ENCODE results near the gene OCRL.
"Not testable (repeated sequence)": the region's sequence is repeated elsewhere in the genome, so short reads cannot be mapped to it uniquely, and the experiment has no call there.

Gene OCRL

GRCh38 chrX:129564345-129564744 is 24.3 kb downstream of the OCRL start:
- peaks cover 0 to 63% of the 10 kb centered on the region in 2 experiments for H3K36me3 ChIP-seq (ENCODE audit: control insufficient read depth in 1 of 2, insufficient read depth in 2 of 2, low read depth in 1 of 2, low read length in 2 of 2)
- DNase-seq; H3K79me1 ChIP-seq (replicated peaks; ENCODE audit: low read length, poor library complexity, severe bottlenecking); H2BK12ac ChIP-seq (ENCODE audit: low read length in 2 of 2); H2AK5ac ChIP-seq (ENCODE audit: low read length, severe bottlenecking); H3K9me3 ChIP-seq (ENCODE audit: control insufficient read depth, low read length); H3K27me3 ChIP-seq (ENCODE audit: control insufficient read depth in 1 of 2, insufficient read depth in 1 of 2, low read length in 2 of 2); H3K23ac ChIP-seq (ENCODE audit: low read length in 2 of 2); H3K4ac ChIP-seq (ENCODE audit: low read depth in 1 of 2, low read length in 2 of 2); H3K4me2 ChIP-seq (ENCODE audit: low read length, poor library complexity, severe bottlenecking); H4K91ac ChIP-seq (ENCODE audit: low read length); H2AFZ ChIP-seq (ENCODE audit: low read depth, low read length); H2BK120ac ChIP-seq (ENCODE audit: low read depth, low read length); H2BK15ac ChIP-seq (ENCODE audit: low read depth, poor library complexity, severe bottlenecking); H3K4me1 ChIP-seq (ENCODE audit: control insufficient read depth, insufficient read depth, low read depth, low read length); H3K9ac ChIP-seq (ENCODE audit: low read length); H4K8ac ChIP-seq (ENCODE audit: low read length); H3K4me3 ChIP-seq (ENCODE audit: insufficient read depth in 1 of 2, low read depth in 1 of 2, low read length in 2 of 2); H3K18ac ChIP-seq (ENCODE audit: low read depth in 1 of 2, low read length in 2 of 2); H2BK5ac ChIP-seq (ENCODE audit: low read depth, low read length, poor library complexity, severe bottlenecking); H3K27ac ChIP-seq (ENCODE audit: low read length, poor library complexity, severe bottlenecking); H3K14ac ChIP-seq (ENCODE audit: low read length in 2 of 2): not testable (repeated sequence)
- no CpG with 5 or more reads among the region's 5 CpGs for WGBS

GRCh38 chrX:129565046-129565650 is 25.1 kb downstream of the OCRL start:
- DNase-seq: no peak

GRCh38 chrX:129566073-129566472 is 26.0 kb downstream of the OCRL start:
- Histone ChIP-seq H3K14ac (ENCODE audit: low read length in 2 of 2) (no peak overlapping the region), H3K9ac (ENCODE audit: low read length) (no peak overlapping the region), H3K4me1 (ENCODE audit: control insufficient read depth, insufficient read depth, low read depth, low read length) (no peaks in the 10 kb centered on the region), H3K27me3 (ENCODE audit: control insufficient read depth in 1 of 2, insufficient read depth in 1 of 2, low read length in 2 of 2) (peaks cover 0 to 6% of the 10 kb centered on the region in 2 experiments), H3K4me3 (ENCODE audit: insufficient read depth in 1 of 2, low read depth in 1 of 2, low read length in 2 of 2) (no peak overlapping the region), H2AK5ac (ENCODE audit: low read length, severe bottlenecking) (no peak overlapping the region), H4K91ac (ENCODE audit: low read length) (no peak overlapping the region), H3K23ac (ENCODE audit: low read length in 2 of 2) (no peak overlapping the region), H3K4ac (ENCODE audit: low read depth in 1 of 2, low read length in 2 of 2) (no peak overlapping the region), H2BK5ac (ENCODE audit: low read depth, low read length, poor library complexity, severe bottlenecking) (no peak overlapping the region), H2BK120ac (ENCODE audit: low read depth, low read length) (no peak overlapping the region), H2BK15ac (ENCODE audit: low read depth, poor library complexity, severe bottlenecking) (no peak overlapping the region), H3K36me3 (ENCODE audit: control insufficient read depth in 1 of 2, insufficient read depth in 2 of 2, low read depth in 1 of 2, low read length in 2 of 2) (peaks cover 0 to 62% of the 10 kb centered on the region in 2 experiments), H2AFZ (ENCODE audit: low read depth, low read length) (no peak overlapping the region), H3K18ac (ENCODE audit: low read depth in 1 of 2, low read length in 2 of 2) (no peak overlapping the region), H2BK12ac (ENCODE audit: low read length in 2 of 2) (no peak overlapping the region), H3K27ac (ENCODE audit: low read length, poor library complexity, severe bottlenecking) (no peak overlapping the region), H3K9me3 (ENCODE audit: control insufficient read depth, low read length) (no peaks in the 10 kb centered on the region), H3K79me1 (replicated peaks; ENCODE audit: low read length, poor library complexity, severe bottlenecking) (no peaks in the 10 kb centered on the region), H3K4me2 (ENCODE audit: low read length, poor library complexity, severe bottlenecking) (no peak overlapping the region), H4K8ac (ENCODE audit: low read length) (no peak overlapping the region)
- WGBS: no CpG with 5 or more reads among the region's 1 CpG
- no peak for DNase-seq

More at GRCh38 chrX:129565046-129565650, 25.1 kb downstream of the OCRL start:
- 92% methylated on average over 2 of the region's 3 CpGs for WGBS
- H2BK12ac ChIP-seq (ENCODE audit: low read length in 2 of 2): no peak overlapping the region
- no peak overlapping the region for H2AK5ac ChIP-seq (ENCODE audit: low read length, severe bottlenecking)
- peaks cover 0 to 62% of the 10 kb centered on the region in 2 experiments for H3K36me3 ChIP-seq (ENCODE audit: control insufficient read depth in 1 of 2, insufficient read depth in 2 of 2, low read depth in 1 of 2, low read length in 2 of 2)
- H3K9ac ChIP-seq (ENCODE audit: low read length): no peak overlapping the region
- H3K4ac ChIP-seq (ENCODE audit: low read depth in 1 of 2, low read length in 2 of 2): no peak overlapping the region
- no peak overlapping the region for H3K18ac ChIP-seq (ENCODE audit: low read depth in 1 of 2, low read length in 2 of 2)
- no peak overlapping the region for H4K91ac ChIP-seq (ENCODE audit: low read length)
- H2AFZ ChIP-seq (ENCODE audit: low read depth, low read length): no peak overlapping the region
- no peak overlapping the region for H2BK15ac ChIP-seq (ENCODE audit: low read depth, poor library complexity, severe bottlenecking)
- H2BK120ac ChIP-seq (ENCODE audit: low read depth, low read length): no peak overlapping the region
- no peak overlapping the region for H3K4me2 ChIP-seq (ENCODE audit: low read length, poor library complexity, severe bottlenecking)
- peaks cover 0 to 3% of the 10 kb centered on the region in 2 experiments for H3K27me3 ChIP-seq (ENCODE audit: control insufficient read depth in 1 of 2, insufficient read depth in 1 of 2, low read length in 2 of 2)
- no peak overlapping the region for H3K14ac ChIP-seq (ENCODE audit: low read length in 2 of 2)
- no peak overlapping the region for H3K23ac ChIP-seq (ENCODE audit: low read length in 2 of 2)
- H3K4me3 ChIP-seq (ENCODE audit: insufficient read depth in 1 of 2, low read depth in 1 of 2, low read length in 2 of 2): no peak overlapping the region
- H2BK5ac ChIP-seq (ENCODE audit: low read depth, low read length, poor library complexity, severe bottlenecking): no peak overlapping the region
- H3K27ac ChIP-seq (ENCODE audit: low read length, poor library complexity, severe bottlenecking): peak overlapping the region; percentile 23
- no peaks in the 10 kb centered on the region for H3K79me1 ChIP-seq (replicated peaks; ENCODE audit: low read length, poor library complexity, severe bottlenecking)
- no peak overlapping the region for H4K8ac ChIP-seq (ENCODE audit: low read length)
- H3K9me3 ChIP-seq (ENCODE audit: control insufficient read depth, low read length): no peaks in the 10 kb centered on the region
- H3K4me1 ChIP-seq (ENCODE audit: control insufficient read depth, insufficient read depth, low read depth, low read length): no peaks in the 10 kb centered on the region

- Histone ChIP-seq H3K14ac (ENCODE audit: low read length in 2 of 2) (no peak overlapping the region), H3K18ac (ENCODE audit: low read depth in 1 of 2, low read length in 2 of 2) (no peak overlapping the region), H3K23ac (ENCODE audit: low read length in 2 of 2) (no peak overlapping the region)
These were observed 28.3 kb downstream of the OCRL start for GRCh38 chrX:129568349-129568748.

More at GRCh38 chrX:129568349-129568748, 28.3 kb downstream of the OCRL start:
- no peak overlapping the region for H2AFZ ChIP-seq (ENCODE audit: low read depth, low read length)
- H4K8ac ChIP-seq (ENCODE audit: low read length): no peak overlapping the region
- no peak overlapping the region for H3K4me3 ChIP-seq (ENCODE audit: insufficient read depth in 1 of 2, low read depth in 1 of 2, low read length in 2 of 2)
- no peak overlapping the region for H3K4me2 ChIP-seq (ENCODE audit: low read length, poor library complexity, severe bottlenecking)
- DNase-seq: no peak
- H3K9me3 ChIP-seq (ENCODE audit: control insufficient read depth, low read length): no peaks in the 10 kb centered on the region
- no peak overlapping the region for H2BK12ac ChIP-seq (ENCODE audit: low read length in 2 of 2)
- no peak overlapping the region for H3K9ac ChIP-seq (ENCODE audit: low read length)
- H3K36me3 ChIP-seq (ENCODE audit: control insufficient read depth in 1 of 2, insufficient read depth in 2 of 2, low read depth in 1 of 2, low read length in 2 of 2): peaks cover 0 to 43% of the 10 kb centered on the region in 2 experiments
- peaks cover 0 to 10% of the 10 kb centered on the region in 2 experiments for H3K27me3 ChIP-seq (ENCODE audit: control insufficient read depth in 1 of 2, insufficient read depth in 1 of 2, low read length in 2 of 2)
- no peak overlapping the region for H3K4ac ChIP-seq (ENCODE audit: low read depth in 1 of 2, low read length in 2 of 2)
- no peak overlapping the region for H2BK15ac ChIP-seq (ENCODE audit: low read depth, poor library complexity, severe bottlenecking)
- H3K27ac ChIP-seq (ENCODE audit: low read length, poor library complexity, severe bottlenecking): no peak overlapping the region
- no peak overlapping the region for H2BK120ac ChIP-seq (ENCODE audit: low read depth, low read length)
- no peak overlapping the region for H2AK5ac ChIP-seq (ENCODE audit: low read length, severe bottlenecking)
- 96% methylated on average over 2 of the region's 3 CpGs for WGBS
- no peak overlapping the region for H2BK5ac ChIP-seq (ENCODE audit: low read depth, low read length, poor library complexity, severe bottlenecking)
- no peaks in the 10 kb centered on the region for H3K4me1 ChIP-seq (ENCODE audit: control insufficient read depth, insufficient read depth, low read depth, low read length)
- no peak overlapping the region for H4K91ac ChIP-seq (ENCODE audit: low read length)
- H3K79me1 ChIP-seq (replicated peaks; ENCODE audit: low read length, poor library complexity, severe bottlenecking): no peaks in the 10 kb centered on the region

All from mesenchymal stem cell (in vitro differentiated cells and primary cell).